PC-3 (cell line): ENCODE data around the gene ELL2.

Experiments
- EZH2 ChIP-seq: fragments of 300-600 bp; sonication (generic); IDR thresholded peaks from one replicate; pipeline ENCODE4 v1.6.1; 2017; ENCODE audit warnings: antibody characterized with exemption, mild to moderate bottlenecking, low read length; ENCODE audit not compliant: unreplicated experiment
- EZH2phosphoT487 ChIP-seq: fragments of 300-600 bp; sonication (generic); IDR thresholded peaks from 2 replicates; pipeline ENCODE4 v1.6.1; 2018; ENCODE audit warnings: mild to moderate bottlenecking, antibody characterized with exemption, low read length, borderline replicate concordance
- TF ChIP-seq, protein P1 (sequence below): fragments of 300-600 bp; sonication (generic); conservative IDR thresholded peaks from 2 replicates; pipeline ENCODE4 v1.5.1; 2017; ENCODE audit warnings: antibody characterized with exemption, low read depth, mild to moderate bottlenecking, low read length

DNA sequence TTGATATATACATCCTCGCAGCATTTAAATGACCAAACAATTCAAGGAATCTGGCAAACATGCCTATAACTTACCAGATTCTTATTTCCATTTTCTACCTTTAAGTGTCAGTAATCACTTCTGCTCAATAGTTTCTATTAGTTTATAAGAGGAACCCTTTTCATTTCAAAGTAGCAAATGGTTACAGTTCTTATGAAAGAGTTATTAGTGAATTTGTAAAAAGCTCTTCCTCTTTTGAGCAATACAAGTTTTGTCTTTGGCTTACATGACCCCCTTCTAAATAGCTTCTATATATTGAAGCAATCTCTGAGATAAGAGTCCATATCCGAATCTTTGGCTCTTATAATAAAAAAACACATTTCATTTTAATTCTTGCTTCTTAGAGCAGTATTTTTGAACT lies 42.0 kb downstream of the ELL2 start:
- TF ChIP-seq EZH2: no peak
- TF ChIP-seq, protein P1, sequence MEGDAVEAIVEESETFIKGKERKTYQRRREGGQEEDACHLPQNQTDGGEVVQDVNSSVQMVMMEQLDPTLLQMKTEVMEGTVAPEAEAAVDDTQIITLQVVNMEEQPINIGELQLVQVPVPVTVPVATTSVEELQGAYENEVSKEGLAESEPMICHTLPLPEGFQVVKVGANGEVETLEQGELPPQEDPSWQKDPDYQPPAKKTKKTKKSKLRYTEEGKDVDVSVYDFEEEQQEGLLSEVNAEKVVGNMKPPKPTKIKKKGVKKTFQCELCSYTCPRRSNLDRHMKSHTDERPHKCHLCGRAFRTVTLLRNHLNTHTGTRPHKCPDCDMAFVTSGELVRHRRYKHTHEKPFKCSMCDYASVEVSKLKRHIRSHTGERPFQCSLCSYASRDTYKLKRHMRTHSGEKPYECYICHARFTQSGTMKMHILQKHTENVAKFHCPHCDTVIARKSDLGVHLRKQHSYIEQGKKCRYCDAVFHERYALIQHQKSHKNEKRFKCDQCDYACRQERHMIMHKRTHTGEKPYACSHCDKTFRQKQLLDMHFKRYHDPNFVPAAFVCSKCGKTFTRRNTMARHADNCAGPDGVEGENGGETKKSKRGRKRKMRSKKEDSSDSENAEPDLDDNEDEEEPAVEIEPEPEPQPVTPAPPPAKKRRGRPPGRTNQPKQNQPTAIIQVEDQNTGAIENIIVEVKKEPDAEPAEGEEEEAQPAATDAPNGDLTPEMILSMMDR: no peak
- TF ChIP-seq EZH2phosphoT487: no peak
